B cell (primary cell): ENCODE data around the gene GRPEL2. TPM values are rescaled to one million over a fixed set of nuclear protein-coding genes. Genes with fewer than 3 reads are reported as not detected.

Experiments
- ATAC-seq: fragments of 200-7000 bp; cut with Tn5 transposase; one replicate; pipeline ENCODE4 v1.10.0; 2021; ENCODE audit warnings: low read depth, mild to moderate bottlenecking, moderate number of reproducible peaks, moderate library complexity
- CTCF ChIA-PET: fragments of 350-600 bp; sonication (Branson Sonifier 250); formaldehyde crosslinking; loops from one replicate; lab custom pipeline; 2021; ENCODE audit warnings: antibody characterized with exemption, inconsistent platforms; lab: Charles Lee
- POLR2A ChIA-PET: fragments of 350-600 bp; sonication (Branson Sonifier 250); formaldehyde crosslinking; loops from one replicate; lab custom pipeline; 2021; ENCODE audit warnings: antibody characterized with exemption; lab: Charles Lee
- DNase-seq: peaks from one replicate; pipeline ENCODE4 v3.0.0; 2013
- H2AFZ ChIP-seq: 2 replicates; pipeline ENCODE4 v1.6.1; 2012; ENCODE audit warnings: mild to moderate bottlenecking, low read depth, low read length; ENCODE audit not compliant: insufficient read depth, poor library complexity, severe bottlenecking
- H3K27ac ChIP-seq, 2 donors: 1 replicate in 1 of 2; 2 replicates in 1 of 2; pipeline ENCODE4 v1.5.1; 2012 to 2013; ENCODE audit warnings: low read length in 2 of 2, mild to moderate bottlenecking in 2 of 2, moderate library complexity in 1 of 2
- H3K27me3 ChIP-seq, 4 experiments: fragments of 200-600 bp in 1 of 4; sonication (generic) in 1 of 4; replicated peaks in 1 of 4; 1 replicate in 2 of 4; 2 replicates in 2 of 4; pipeline versions ENCODE4 v1.6.1 to v1.7.0; 2013 to 2016; ENCODE audit warnings: low read length in 3 of 4, mild to moderate bottlenecking in 2 of 4, mixed read lengths in 1 of 4, moderate library complexity in 1 of 4; ENCODE audit not compliant: insufficient read depth in 4 of 4, control insufficient read depth in 3 of 4; ENCODE audit errors: control extremely low read depth in 1 of 4
- H3K36me3 ChIP-seq, 2 experiments: replicated peaks in 1 of 2; 1 replicate in 1 of 2; 2 replicates in 1 of 2; pipeline versions ENCODE4 v1.6.1 to v1.7.1; 2013; ENCODE audit warnings: low read length in 1 of 2; ENCODE audit not compliant: insufficient read depth in 2 of 2, control insufficient read depth in 1 of 2; ENCODE audit errors: control extremely low read depth in 1 of 2, extremely low read depth in 1 of 2
- H3K4me1 ChIP-seq, 2 donors: fragments of 200-600 bp in 1 of 2; sonication (generic) in 1 of 2; 1 replicate in 1 of 2; 2 replicates in 1 of 2; pipeline versions ENCODE4 v1.5.1 to v1.6.1; 2013 to 2017; ENCODE audit warnings: low read length in 2 of 2; ENCODE audit not compliant: control insufficient read depth in 2 of 2, insufficient read depth in 2 of 2
- H3K4me2 ChIP-seq: replicated peaks from 2 replicates; pipeline ENCODE3; 2012; ENCODE audit warnings: mild to moderate bottlenecking, low read depth, low read length; ENCODE audit not compliant: poor library complexity, severe bottlenecking
- H3K4me3 ChIP-seq, 5 experiments: fragments of 200-600 bp in 1 of 5; sonication (generic) in 1 of 5; 1 replicate in 3 of 5; 2 replicates in 2 of 5; pipeline versions ENCODE4 v1.5.1 to v1.7.0; 2011 to 2016; ENCODE audit warnings: low read length in 4 of 5, mild to moderate bottlenecking in 4 of 5, low read depth in 2 of 5, control low read depth in 1 of 5, moderate library complexity in 1 of 5; ENCODE audit not compliant: insufficient read depth in 1 of 5; ENCODE audit errors: control extremely low read depth in 1 of 5, extremely low read depth in 1 of 5
- H3K79me2 ChIP-seq: fragments of 200-600 bp; sonication (generic); one replicate; pipeline ENCODE4 v1.6.0; 2016; ENCODE audit warnings: low read length; ENCODE audit not compliant: control insufficient read depth, insufficient read depth
- H3K9ac ChIP-seq: fragments of 200-600 bp; sonication (generic); 2 replicates; pipeline ENCODE4 v1.6.1; 2017; ENCODE audit warnings: mild to moderate bottlenecking, low read length, moderate library complexity
- H3K9me3 ChIP-seq, 3 donors: one replicate each; pipeline versions ENCODE4 v1.6.1 to v1.7.1; 2013; ENCODE audit warnings: low read length in 2 of 3; ENCODE audit not compliant: control insufficient read depth in 2 of 3, insufficient read depth in 1 of 3; ENCODE audit errors: control extremely low read depth in 1 of 3
- H4K20me1 ChIP-seq: 2 replicates; pipeline ENCODE4 v1.6.0; 2012; ENCODE audit warnings: mild to moderate bottlenecking, low read length; ENCODE audit not compliant: insufficient read depth, control insufficient read depth, poor library complexity, severe bottlenecking
- H3K27ac Mint-ChIP-seq: one replicate; pipeline ENCODE4 v1.8.0; 2021; ENCODE audit warnings: mixed read lengths
- H3K27me3 Mint-ChIP-seq: one replicate; pipeline ENCODE4 v1.8.0; 2021; ENCODE audit warnings: mixed read lengths
- H3K4me1 Mint-ChIP-seq: one replicate; pipeline ENCODE4 v1.8.0; 2021; ENCODE audit warnings: mixed read lengths
- H3K4me3 Mint-ChIP-seq: one replicate; pipeline ENCODE4 v1.8.0; 2021; ENCODE audit warnings: mixed read lengths
- H3K9me3 Mint-ChIP-seq: one replicate; pipeline ENCODE4 v1.8.0; 2022; ENCODE audit warnings: mixed read lengths; ENCODE audit not compliant: insufficient read depth
- EZH2 ChIP-seq: IDR thresholded peaks from 2 replicates; pipeline ENCODE4 v1.6.1; 2012; ENCODE audit warnings: borderline replicate concordance, low read depth, mild to moderate bottlenecking, moderate library complexity, low read length; ENCODE audit not compliant: insufficient read depth, poor library complexity, severe bottlenecking
- WGBS: methylation state at CpG from one replicate; pipeline ENCODE4 v1.1.5; 2013; ENCODE audit warnings: missing lambda C conversion rate; ENCODE audit not compliant: insufficient coverage; 5-methylcytosine and 5-hydroxymethylcytosine counted together
- intact Hi-C: fragments of 100-400 bp; cut with micrococcal nuclease; formaldehyde crosslinking; loops from one replicate; pipeline ENCODE4 v1.10.0; 2022
- polyA plus RNA-seq: library from polyadenylated mRNA; depleted of rRNA; stranded (reverse); fragments of >200 nt; gene quantifications from 2 replicates; pipeline ENCODE4 v1.2.3, GENCODE V29; 2012
- total RNA-seq, 2 donors: library from RNA; stranded (reverse); fragments of 120-200 nt in 1 of 2; gene quantifications; 1 replicate in 1 of 2; 2 replicates in 1 of 2; pipeline versions ENCODE4 v1.2.3 to v1.2.4, GENCODE V29; 2013 to 2022
- TF ChIP-seq, protein P1 (sequence below): fragments of 200-600 bp; IDR thresholded peaks from one replicate; pipeline ENCODE4 v1.8.0; 2022; ENCODE audit warnings: antibody characterized with exemption, mild to moderate bottlenecking

GRPEL2 gene
- total and polyA plus RNA-seq, 2 donors (not counting 1 experiment from before 2014, with no cell fraction given), result 1.1 to 12.1 TPM

DNA sequence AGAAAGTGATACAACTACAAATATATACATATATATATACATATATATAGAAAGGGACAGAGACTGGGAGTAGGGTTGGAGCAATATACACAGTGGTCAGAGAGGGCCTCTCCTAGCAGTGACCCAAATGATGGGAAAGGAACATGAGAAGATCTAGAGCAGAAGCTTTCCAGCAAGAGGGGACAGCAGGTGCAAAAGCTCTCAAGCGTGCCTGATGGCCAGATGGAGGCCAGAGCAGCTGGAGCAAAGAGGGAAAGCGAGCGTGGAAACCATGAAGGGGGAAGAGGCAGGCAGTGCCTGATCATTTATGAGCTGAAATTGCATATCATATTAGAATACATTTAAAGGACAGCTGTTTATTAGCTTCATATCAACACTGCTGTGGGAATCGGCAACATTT is 7.6 kb upstream of the GRPEL2 start:
- ChIA-PET POLR2A (no interaction called here), CTCF (no interaction called here)
- no peak overlapping the region for H3K27ac Mint-ChIP-seq
- Histone ChIP-seq H3K4me1 (no peaks in the 10 kb centered on the region), H3K9ac (no peak overlapping the region), H2AFZ (no peak overlapping the region), H3K79me2 (no peaks in the 10 kb centered on the region), H3K4me3 (no peak overlapping the region), H3K9me3 (no peaks in the 10 kb centered on the region), H3K36me3 (no peaks in the 10 kb centered on the region), H3K27me3 (peaks cover 0 to 5% (median 0%) of the 10 kb centered on the region in 4 experiments), H3K27ac (no peak overlapping the region), H3K4me2 (no peak overlapping the region), H4K20me1 (no peaks in the 10 kb centered on the region)
- WGBS, result 86% methylated on average over 1 of the region's 4 CpGs
- no peaks in the 10 kb centered on the region for H3K9me3 Mint-ChIP-seq
- no peak overlapping the region for H3K4me3 Mint-ChIP-seq
- H3K27me3 Mint-ChIP-seq, result peaks cover 20% of the 10 kb centered on the region
- TF ChIP-seq, protein P1, sequence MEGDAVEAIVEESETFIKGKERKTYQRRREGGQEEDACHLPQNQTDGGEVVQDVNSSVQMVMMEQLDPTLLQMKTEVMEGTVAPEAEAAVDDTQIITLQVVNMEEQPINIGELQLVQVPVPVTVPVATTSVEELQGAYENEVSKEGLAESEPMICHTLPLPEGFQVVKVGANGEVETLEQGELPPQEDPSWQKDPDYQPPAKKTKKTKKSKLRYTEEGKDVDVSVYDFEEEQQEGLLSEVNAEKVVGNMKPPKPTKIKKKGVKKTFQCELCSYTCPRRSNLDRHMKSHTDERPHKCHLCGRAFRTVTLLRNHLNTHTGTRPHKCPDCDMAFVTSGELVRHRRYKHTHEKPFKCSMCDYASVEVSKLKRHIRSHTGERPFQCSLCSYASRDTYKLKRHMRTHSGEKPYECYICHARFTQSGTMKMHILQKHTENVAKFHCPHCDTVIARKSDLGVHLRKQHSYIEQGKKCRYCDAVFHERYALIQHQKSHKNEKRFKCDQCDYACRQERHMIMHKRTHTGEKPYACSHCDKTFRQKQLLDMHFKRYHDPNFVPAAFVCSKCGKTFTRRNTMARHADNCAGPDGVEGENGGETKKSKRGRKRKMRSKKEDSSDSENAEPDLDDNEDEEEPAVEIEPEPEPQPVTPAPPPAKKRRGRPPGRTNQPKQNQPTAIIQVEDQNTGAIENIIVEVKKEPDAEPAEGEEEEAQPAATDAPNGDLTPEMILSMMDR, result no peak
- TF ChIP-seq EZH2, result no peak
- DNase-seq (no peak), ATAC-seq (no peak)
- intact Hi-C loops, result no loop called here
- no peaks in the 10 kb centered on the region for H3K4me1 Mint-ChIP-seq

DNA sequence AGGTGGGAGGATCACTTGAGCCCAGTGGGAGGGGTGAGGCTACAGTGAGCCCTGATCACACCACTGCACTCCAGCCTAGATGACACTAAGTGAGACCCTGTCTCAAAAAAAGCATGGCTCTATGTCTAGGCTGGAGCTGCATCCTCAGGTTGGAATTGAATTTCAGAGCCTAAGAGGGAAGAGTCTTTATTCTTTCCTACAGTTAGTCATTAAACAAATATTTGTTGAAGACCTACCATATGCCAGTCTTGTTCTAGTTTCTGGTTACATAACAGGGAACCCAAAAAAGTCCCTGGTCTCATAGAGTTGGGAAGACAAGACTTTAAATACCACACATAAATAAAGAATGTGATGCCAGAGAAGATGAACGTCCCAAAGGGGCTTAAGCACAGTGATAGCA is 6.9 kb upstream of the GRPEL2 start:
- Histone ChIP-seq H3K36me3 (no peaks in the 10 kb centered on the region), H3K4me2 (no peak overlapping the region), H2AFZ (no peak overlapping the region), H3K9me3 (no peaks in the 10 kb centered on the region), H3K4me1 (no peaks in the 10 kb centered on the region), H3K27ac (no peak overlapping the region), H3K4me3 (no peak overlapping the region), H4K20me1 (no peaks in the 10 kb centered on the region), H3K79me2 (no peaks in the 10 kb centered on the region), H3K27me3 (peaks cover 0 to 5% (median 0%) of the 10 kb centered on the region in 4 experiments), H3K9ac (no peak overlapping the region)
- no peak overlapping the region for H3K4me3 Mint-ChIP-seq
- WGBS, result 100% methylated on average over 1 of the region's 1 CpG
- H3K4me1 Mint-ChIP-seq, result no peaks in the 10 kb centered on the region
- H3K9me3 Mint-ChIP-seq, result no peaks in the 10 kb centered on the region
- no peak for TF ChIP-seq EZH2
- TF ChIP-seq, protein P1, result no peak
- no peak for ATAC-seq
- no peak overlapping the region for H3K27ac Mint-ChIP-seq
- POLR2A ChIA-PET, result no interaction called here
- no peak for DNase-seq
- intact Hi-C loops, result no loop called here
- CTCF ChIA-PET, result no interaction called here
- peaks cover 20% of the 10 kb centered on the region for H3K27me3 Mint-ChIP-seq
